ENCODE data around the gene DBNL.
"Not testable (repeated sequence)": the region's sequence is repeated elsewhere in the genome, so short reads cannot be mapped to it uniquely, and the experiment has no call there.

DBNL gene

DNA sequence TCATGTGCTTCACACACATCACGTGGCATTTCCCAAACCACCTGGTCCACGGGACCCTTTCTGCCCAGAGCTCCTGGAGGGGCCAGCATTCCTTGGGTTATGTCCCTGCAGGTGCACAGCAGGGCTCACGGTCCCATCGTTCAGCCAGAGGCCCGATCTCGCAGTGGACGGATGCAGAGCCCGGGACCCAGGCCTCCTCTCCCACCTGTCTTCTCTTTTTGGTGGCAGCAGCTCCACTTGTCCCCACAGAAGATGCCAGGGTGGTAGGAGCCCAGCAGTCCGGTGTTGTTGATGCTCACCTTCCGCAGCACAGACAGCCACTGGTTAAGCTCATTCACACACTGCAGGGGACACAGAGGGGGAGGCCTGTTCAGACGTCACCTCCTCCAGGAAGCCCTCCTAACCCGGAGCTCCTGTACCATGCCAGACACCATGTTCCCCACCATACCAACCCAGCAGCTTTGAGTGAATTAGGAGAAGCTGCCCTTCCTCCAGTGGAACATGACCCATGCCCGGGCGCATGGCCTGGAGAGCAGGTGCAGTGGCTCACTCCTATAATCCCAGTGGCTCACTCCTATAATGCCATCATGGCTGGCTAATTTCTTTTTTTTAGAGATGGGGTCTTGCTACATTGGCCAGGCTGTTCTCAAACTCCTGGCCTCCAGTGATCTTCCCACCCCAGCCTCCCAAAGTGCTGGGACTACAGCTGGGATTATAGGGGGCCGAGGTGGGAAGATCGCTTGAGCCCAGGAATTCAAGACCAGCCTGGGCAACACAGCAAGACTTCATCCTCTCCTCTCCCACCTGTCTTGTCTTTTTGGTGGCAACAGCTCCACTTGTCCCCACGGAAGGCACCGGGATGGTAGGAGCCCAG lies 10.3 kb upstream of the DBNL start:
- H3K4me3 Mint-ChIP-seq; H3K27ac Mint-ChIP-seq (ENCODE audit: low read depth); H3K9me3 Mint-ChIP-seq; ATAC-seq (replicated peaks; ENCODE audit: extremely low read depth, poor library complexity, severe bottlenecking); H3K36me3 Mint-ChIP-seq (ENCODE audit: insufficient read depth); H3K4me1 Mint-ChIP-seq; H3K27me3 Mint-ChIP-seq; DNase-seq (ENCODE audit: low spot score in 2 of 2): not testable (repeated sequence)

DNA sequence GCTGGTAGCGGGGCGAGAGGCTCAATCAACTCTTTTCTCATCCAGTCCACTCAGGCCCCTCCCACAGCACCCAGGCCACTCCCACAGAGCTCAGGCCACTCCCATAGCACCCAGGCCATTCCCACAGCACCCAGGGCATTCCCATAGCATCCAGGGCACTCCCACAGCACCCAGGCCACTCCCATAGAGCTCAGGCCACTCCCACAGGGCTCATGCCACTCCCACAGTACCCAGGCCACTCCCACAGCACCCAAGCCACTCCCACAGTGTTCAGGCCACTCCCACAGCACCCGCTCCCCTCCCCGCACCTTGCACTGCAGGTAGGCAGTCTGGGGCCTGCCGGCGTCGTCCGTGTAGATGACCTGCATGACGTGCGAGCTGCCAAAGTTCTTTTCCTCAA lies 8.1 kb upstream of the DBNL start:
- DNase-seq (ENCODE audit: low spot score in 2 of 2); H3K9me3 Mint-ChIP-seq; H3K4me1 Mint-ChIP-seq; H3K27me3 Mint-ChIP-seq; H3K4me3 Mint-ChIP-seq; ATAC-seq (replicated peaks; ENCODE audit: extremely low read depth, poor library complexity, severe bottlenecking); H3K27ac Mint-ChIP-seq (ENCODE audit: low read depth); H3K36me3 Mint-ChIP-seq (ENCODE audit: insufficient read depth): not testable (repeated sequence)

DNA sequence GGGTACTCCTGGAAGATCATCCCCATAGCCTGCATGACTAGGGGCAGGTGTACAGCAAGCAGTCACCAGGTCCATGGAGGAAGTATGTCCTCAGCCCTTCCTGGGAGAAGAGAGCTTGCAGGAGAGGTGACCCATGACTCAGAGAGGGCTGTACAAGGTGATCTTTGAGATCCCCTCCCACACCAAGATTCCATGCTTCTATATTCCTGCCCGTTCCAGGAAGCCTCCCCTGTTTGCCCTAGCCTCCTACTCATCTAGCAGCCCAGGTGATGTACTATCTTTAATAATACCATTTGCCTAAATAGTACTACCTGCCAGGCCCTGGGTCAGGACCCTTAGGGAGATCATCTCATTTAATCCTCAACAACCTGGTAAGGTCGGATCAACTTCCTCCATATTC lies 6.6 kb upstream of the DBNL start:
- not testable (repeated sequence) for H3K27me3 Mint-ChIP-seq; ATAC-seq (replicated peaks; ENCODE audit: extremely low read depth, poor library complexity, severe bottlenecking); H3K4me3 Mint-ChIP-seq; DNase-seq (ENCODE audit: low spot score in 2 of 2); H3K4me1 Mint-ChIP-seq; H3K36me3 Mint-ChIP-seq (ENCODE audit: insufficient read depth); H3K9me3 Mint-ChIP-seq
- peak overlapping the region; percentile 41 for H3K27ac Mint-ChIP-seq (ENCODE audit: low read depth)

- not testable (repeated sequence) for ATAC-seq (replicated peaks; ENCODE audit: extremely low read depth, poor library complexity, severe bottlenecking); H3K4me1 Mint-ChIP-seq; DNase-seq (ENCODE audit: low spot score in 2 of 2); H3K36me3 Mint-ChIP-seq (ENCODE audit: insufficient read depth); H3K27me3 Mint-ChIP-seq; H3K4me3 Mint-ChIP-seq; H3K9me3 Mint-ChIP-seq
- H3K27ac Mint-ChIP-seq (ENCODE audit: low read depth), result peak overlapping the region; percentile 53
These were observed 5.9 kb upstream of the DBNL start for GRCh38 chr7:44038553-44038952.

GRCh38 chr7:44038961-44039558 lies 5.4 kb upstream of the DBNL start:
- not testable (repeated sequence) for H3K4me1 Mint-ChIP-seq; H3K9me3 Mint-ChIP-seq; H3K36me3 Mint-ChIP-seq (ENCODE audit: insufficient read depth); H3K27me3 Mint-ChIP-seq
- ATAC-seq (replicated peaks; ENCODE audit: extremely low read depth, poor library complexity, severe bottlenecking) (peak; percentile 59), DNase-seq (ENCODE audit: low spot score in 2 of 2) (peak; percentile 75 to 80)
- Mint-ChIP-seq H3K4me3 (peak overlapping the region; percentile 55), H3K27ac (ENCODE audit: low read depth) (peak overlapping the region; percentile 53)

DNA sequence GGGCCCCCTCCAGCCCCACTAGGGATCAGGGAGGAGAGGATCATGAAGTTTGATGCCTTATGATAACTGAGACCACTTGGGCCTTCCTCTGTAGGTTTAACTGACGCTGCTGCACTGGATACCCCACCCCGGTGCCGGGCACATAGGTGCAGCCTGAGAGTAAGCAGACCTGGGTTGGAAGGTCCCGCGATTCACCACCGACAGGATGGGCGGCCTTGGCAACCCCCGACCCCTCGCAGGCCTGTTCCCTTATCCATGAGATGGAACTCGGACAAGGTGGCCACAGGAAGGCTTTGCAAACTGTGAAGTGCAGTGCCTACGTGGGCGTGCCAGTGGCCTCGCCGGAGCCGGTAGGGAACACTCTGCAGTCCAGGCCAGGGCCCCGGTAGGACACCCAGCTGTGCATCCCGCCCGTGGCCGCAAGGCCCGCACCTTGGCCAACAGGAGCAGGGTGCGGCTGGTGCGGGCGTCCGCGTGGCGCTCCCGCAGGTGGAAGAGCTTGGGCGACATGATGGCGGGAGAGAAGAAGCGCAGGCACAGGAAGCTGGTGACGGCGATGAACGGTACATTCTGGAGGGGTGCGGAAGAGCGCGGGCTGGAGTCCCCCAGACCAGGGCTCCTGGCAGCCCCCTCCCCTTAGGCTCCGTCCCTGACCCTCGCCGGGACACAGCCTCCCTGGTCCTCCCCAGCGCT lies 4.6 kb upstream of the DBNL start:
- not testable (repeated sequence) for H3K27ac Mint-ChIP-seq (ENCODE audit: low read depth); H3K9me3 Mint-ChIP-seq; H3K27me3 Mint-ChIP-seq; H3K36me3 Mint-ChIP-seq (ENCODE audit: insufficient read depth); DNase-seq (ENCODE audit: low spot score in 2 of 2); H3K4me1 Mint-ChIP-seq
- ATAC-seq (replicated peaks; ENCODE audit: extremely low read depth, poor library complexity, severe bottlenecking), result peak; percentile 57
- peak overlapping the region; percentile 74 for H3K4me3 Mint-ChIP-seq

- DNase-seq (ENCODE audit: low spot score in 2 of 2) (peak; percentile 41 to 50), ATAC-seq (replicated peaks; ENCODE audit: extremely low read depth, poor library complexity, severe bottlenecking) (peak; percentile 67)
- not testable (repeated sequence) for H3K27me3 Mint-ChIP-seq; H3K36me3 Mint-ChIP-seq (ENCODE audit: insufficient read depth); H3K4me1 Mint-ChIP-seq; H3K9me3 Mint-ChIP-seq
- H3K4me3 Mint-ChIP-seq, result peak overlapping the region; percentile 74
- peak overlapping the region; percentile 44 for H3K27ac Mint-ChIP-seq (ENCODE audit: low read depth)
These were observed 4.0 kb upstream of the DBNL start for GRCh38 chr7:44040493-44040891.

GRCh38 chr7:44042221-44042620 lies 2.3 kb upstream of the DBNL start:
- H3K4me1 Mint-ChIP-seq, result peaks cover 26% of the 10 kb centered on the region
- peaks cover 15% of the 10 kb centered on the region for H3K36me3 Mint-ChIP-seq (ENCODE audit: insufficient read depth)
- no peak overlapping the region for H3K4me3 Mint-ChIP-seq
- no peaks in the 10 kb centered on the region for H3K9me3 Mint-ChIP-seq
- no peak overlapping the region for H3K27ac Mint-ChIP-seq (ENCODE audit: low read depth)
- DNase-seq (ENCODE audit: low spot score in 2 of 2) (no peak), ATAC-seq (replicated peaks; ENCODE audit: extremely low read depth, poor library complexity, severe bottlenecking) (no peak)
- H3K27me3 Mint-ChIP-seq, result no peaks in the 10 kb centered on the region

- no peaks in the 10 kb centered on the region for H3K9me3 Mint-ChIP-seq
- ATAC-seq (replicated peaks; ENCODE audit: extremely low read depth, poor library complexity, severe bottlenecking) (no peak), DNase-seq (ENCODE audit: low spot score in 2 of 2) (no peak)
- H3K27me3 Mint-ChIP-seq, result no peaks in the 10 kb centered on the region
- H3K36me3 Mint-ChIP-seq (ENCODE audit: insufficient read depth), result peaks cover 15% of the 10 kb centered on the region
- H3K4me1 Mint-ChIP-seq, result peaks cover 38% of the 10 kb centered on the region
- peak overlapping the region; percentile 84 for H3K4me3 Mint-ChIP-seq
- peak overlapping the region; percentile 88 for H3K27ac Mint-ChIP-seq (ENCODE audit: low read depth)
These were observed 600 bp upstream of the DBNL start for GRCh38 chr7:44043902-44044301.

- DNase-seq (ENCODE audit: low spot score in 2 of 2) (no peak), ATAC-seq (replicated peaks; ENCODE audit: extremely low read depth, poor library complexity, severe bottlenecking) (no peak)
- Mint-ChIP-seq H3K36me3 (ENCODE audit: insufficient read depth) (peaks cover 18% of the 10 kb centered on the region), H3K27me3 (no peaks in the 10 kb centered on the region), H3K4me3 (peak overlapping the region; percentile 84), H3K9me3 (no peaks in the 10 kb centered on the region), H3K27ac (ENCODE audit: low read depth) (peak overlapping the region; percentile 88), H3K4me1 (peaks cover 44% of the 10 kb centered on the region)
These were observed 918 bp downstream of the DBNL start for GRCh38 chr7:44045226-44046014.

DNA sequence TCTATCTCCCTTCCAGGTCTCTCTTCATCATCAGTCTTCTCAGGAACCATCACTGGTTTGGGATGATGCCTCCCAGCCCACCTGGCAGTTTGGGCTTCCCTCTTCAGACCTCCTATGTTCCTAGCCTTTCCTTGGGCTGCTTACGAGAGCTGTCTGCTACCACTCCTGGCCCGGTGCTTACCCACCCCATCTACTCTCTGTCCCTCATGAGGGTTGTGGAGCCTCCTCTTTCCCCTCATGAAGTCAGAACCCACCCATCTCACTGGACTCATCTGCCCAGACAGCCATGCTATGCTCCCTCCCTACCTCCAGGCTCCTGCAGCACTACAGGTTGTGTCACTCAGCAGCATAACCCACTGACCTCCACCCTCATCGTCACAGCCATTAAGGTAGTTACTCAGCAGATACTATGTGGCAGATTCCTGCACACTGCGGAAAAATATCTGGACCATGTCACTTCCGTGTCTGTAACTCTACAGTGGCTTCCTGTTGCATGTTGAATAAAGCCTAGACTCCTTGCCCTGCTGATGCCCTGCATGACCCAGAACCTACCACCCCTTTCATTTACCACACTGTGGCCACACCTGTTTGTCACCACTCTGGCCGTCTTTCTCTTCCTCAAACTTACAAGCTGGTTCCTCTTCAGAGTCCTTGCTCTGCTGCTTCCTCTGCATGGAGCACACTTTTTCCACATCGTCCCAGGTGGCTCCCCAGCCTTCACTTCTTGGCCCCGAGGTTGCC lies 2.0 kb downstream of the DBNL start:
- H3K9me3 Mint-ChIP-seq, result no peaks in the 10 kb centered on the region
- peak overlapping the region; percentile 88 for H3K27ac Mint-ChIP-seq (ENCODE audit: low read depth)
- peaks cover 24% of the 10 kb centered on the region for H3K36me3 Mint-ChIP-seq (ENCODE audit: insufficient read depth)
- H3K4me3 Mint-ChIP-seq, result peak overlapping the region; percentile 84
- peak; percentile 44 for ATAC-seq (replicated peaks; ENCODE audit: extremely low read depth, poor library complexity, severe bottlenecking)
- H3K27me3 Mint-ChIP-seq, result no peaks in the 10 kb centered on the region
- DNase-seq (ENCODE audit: low spot score in 2 of 2), result no peak
- peaks cover 46% of the 10 kb centered on the region for H3K4me1 Mint-ChIP-seq
